Trophoblast cell (in vitro differentiated cells and primary cell): ENCODE data around the gene PTPRM.

ENCODE experiments used
- DNase-seq, 2 donors: peaks; one replicate each; pipeline ENCODE4 v3.0.0-alpha.2; 2016
- H2AFZ ChIP-seq: 2 replicates; pipeline ENCODE4 v1.6.1; 2013; ENCODE audit warnings: low read length, moderate library complexity, mild to moderate bottlenecking; ENCODE audit not compliant: insufficient read depth, poor library complexity
- H2AK5ac ChIP-seq: 2 replicates; pipeline ENCODE4 v1.6.1; 2013; ENCODE audit warnings: mild to moderate bottlenecking, low read length
- H2BK120ac ChIP-seq: 2 replicates; pipeline ENCODE4 v1.6.1; 2013; ENCODE audit warnings: low read length, mild to moderate bottlenecking, moderate library complexity; ENCODE audit not compliant: insufficient read depth, poor library complexity
- H2BK12ac ChIP-seq: 2 replicates; pipeline ENCODE4 v1.6.1; 2013; ENCODE audit warnings: mild to moderate bottlenecking, low read length, moderate library complexity
- H2BK5ac ChIP-seq: 2 replicates; pipeline ENCODE4 v1.6.1; 2013; ENCODE audit warnings: low read length, low read depth, moderate library complexity, mild to moderate bottlenecking; ENCODE audit not compliant: poor library complexity
- H3K14ac ChIP-seq: 2 replicates; pipeline ENCODE4 v1.6.1; 2013; ENCODE audit warnings: mild to moderate bottlenecking, low read length
- H3K18ac ChIP-seq: 2 replicates; pipeline ENCODE4 v1.6.1; 2013; ENCODE audit warnings: mild to moderate bottlenecking, low read length
- H3K23ac ChIP-seq: 2 replicates; pipeline ENCODE4 v1.6.1; 2013; ENCODE audit warnings: low read length
- H3K27ac ChIP-seq: 2 replicates; pipeline ENCODE4 v1.5.1; 2013; ENCODE audit warnings: low read depth, mild to moderate bottlenecking, inconsistent platforms, low read length, moderate library complexity
- H3K27me3 ChIP-seq: 2 replicates; pipeline ENCODE4 v1.6.1; 2013; ENCODE audit warnings: inconsistent platforms, mild to moderate bottlenecking, low read length, moderate library complexity; ENCODE audit not compliant: insufficient read depth
- H3K36me3 ChIP-seq, 2 experiments: 1 replicate in 1 of 2; 2 replicates in 1 of 2; pipeline ENCODE4 v1.6.1; 2013; ENCODE audit warnings: low read length in 2 of 2, mild to moderate bottlenecking in 2 of 2, moderate library complexity in 1 of 2; ENCODE audit not compliant: insufficient read depth in 2 of 2, control insufficient read depth in 1 of 2
- H3K4ac ChIP-seq: 2 replicates; pipeline ENCODE4 v1.6.1; 2013; ENCODE audit warnings: low read depth, mild to moderate bottlenecking, low read length, moderate library complexity
- H3K4me1 ChIP-seq, 2 experiments: 1 replicate in 1 of 2; 2 replicates in 1 of 2; pipeline ENCODE4 v1.6.1; 2013; ENCODE audit warnings: low read length in 2 of 2, mild to moderate bottlenecking in 2 of 2, moderate library complexity in 1 of 2; ENCODE audit not compliant: insufficient read depth in 2 of 2, control insufficient read depth in 1 of 2
- H3K4me2 ChIP-seq: 2 replicates; pipeline ENCODE4 v1.6.1; 2013; ENCODE audit warnings: inconsistent platforms, mild to moderate bottlenecking, low read length, moderate library complexity
- H3K4me3 ChIP-seq: 2 replicates; pipeline ENCODE4 v1.5.1; 2013; ENCODE audit warnings: mild to moderate bottlenecking, low read depth, low read length, inconsistent platforms
- H3K79me1 ChIP-seq: one replicate; pipeline ENCODE4 v1.6.1; 2013; ENCODE audit warnings: low read length
- H3K79me2 ChIP-seq: 2 replicates; pipeline ENCODE4 v1.6.1; 2013; ENCODE audit warnings: low read length, mild to moderate bottlenecking; ENCODE audit not compliant: control insufficient read depth, insufficient read depth, poor library complexity
- H3K9ac ChIP-seq: 2 replicates; pipeline ENCODE4 v1.6.1; 2013; ENCODE audit warnings: mild to moderate bottlenecking, low read length
- H3K9me3 ChIP-seq: 2 replicates; pipeline ENCODE4 v1.6.1; 2013; ENCODE audit warnings: low read depth, mild to moderate bottlenecking, control low read depth, inconsistent platforms, low read length; ENCODE audit not compliant: insufficient read depth
- H4K12ac ChIP-seq: 2 replicates; pipeline ENCODE4 v1.6.1; 2013; ENCODE audit warnings: low read depth, mild to moderate bottlenecking, low read length, moderate library complexity
- H4K8ac ChIP-seq: 2 replicates; pipeline ENCODE4 v1.6.1; 2013; ENCODE audit warnings: low read depth, mild to moderate bottlenecking, low read length, moderate library complexity
- H4K91ac ChIP-seq: one replicate; pipeline ENCODE4 v1.6.1; 2013; ENCODE audit warnings: low read depth, mild to moderate bottlenecking, low read length, moderate library complexity
- WGBS: extraction: QIAGEN DNeasy Blood & Tissue Kit; methylation state at CpG from one replicate; pipeline ENCODE4 v1.1.7; 2013; ENCODE audit warnings: missing lambda C conversion rate; ENCODE audit not compliant: insufficient read length, insufficient coverage; ENCODE audit errors: extremely low coverage; 5-methylcytosine and 5-hydroxymethylcytosine counted together

The PTPRM gene

DNA sequence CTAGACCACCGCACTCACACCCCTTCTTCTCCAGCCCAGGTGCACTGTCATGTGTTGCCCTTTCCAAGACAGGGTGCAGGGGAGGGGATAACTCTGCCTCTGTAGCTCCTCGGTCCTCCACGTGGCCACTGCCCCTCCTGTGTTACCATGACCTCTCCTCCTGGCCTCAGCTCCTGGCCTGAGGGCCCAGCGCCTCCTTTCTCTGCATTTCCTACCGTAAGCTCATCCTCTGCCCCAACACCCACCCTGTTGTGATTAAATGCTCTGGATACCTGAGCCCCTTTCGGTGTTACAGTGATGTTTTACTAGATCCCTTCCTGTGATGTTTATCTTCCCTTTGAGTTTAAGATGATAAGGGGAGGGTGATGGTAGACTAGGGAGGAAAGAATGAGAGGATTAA, 242.3 kb downstream of the PTPRM start:
- H3K27me3 ChIP-seq: no peaks in the 10 kb centered on the region
- H3K4ac ChIP-seq: peak overlapping the region; percentile 7
- no peak overlapping the region for H4K91ac ChIP-seq
- H2AK5ac ChIP-seq: no peak overlapping the region
- no peak overlapping the region for H3K27ac ChIP-seq
- H3K79me2 ChIP-seq: peaks cover 2% of the 10 kb centered on the region
- H4K8ac ChIP-seq: no peak overlapping the region
- H2BK120ac ChIP-seq: no peak overlapping the region
- no peak overlapping the region for H3K9ac ChIP-seq
- peaks cover 0 to 2% of the 10 kb centered on the region in 2 experiments for H3K36me3 ChIP-seq
- H3K9me3 ChIP-seq: no peaks in the 10 kb centered on the region
- H3K23ac ChIP-seq: no peak overlapping the region
- WGBS: no CpG with 5 or more reads among the region's 6 CpGs
- no peak for DNase-seq
- H2BK5ac ChIP-seq: no peak overlapping the region
- H3K4me1 ChIP-seq: peaks cover 11 to 14% of the 10 kb centered on the region in 2 experiments
- H3K18ac ChIP-seq: peak overlapping the region; percentile 66
- H2BK12ac ChIP-seq: no peak overlapping the region
- H4K12ac ChIP-seq: no peak overlapping the region
- H3K4me2 ChIP-seq: no peak overlapping the region
- no peak overlapping the region for H2AFZ ChIP-seq
- H3K4me3 ChIP-seq: no peak overlapping the region
- no peak overlapping the region for H3K14ac ChIP-seq
- H3K79me1 ChIP-seq: no peaks in the 10 kb centered on the region

DNA sequence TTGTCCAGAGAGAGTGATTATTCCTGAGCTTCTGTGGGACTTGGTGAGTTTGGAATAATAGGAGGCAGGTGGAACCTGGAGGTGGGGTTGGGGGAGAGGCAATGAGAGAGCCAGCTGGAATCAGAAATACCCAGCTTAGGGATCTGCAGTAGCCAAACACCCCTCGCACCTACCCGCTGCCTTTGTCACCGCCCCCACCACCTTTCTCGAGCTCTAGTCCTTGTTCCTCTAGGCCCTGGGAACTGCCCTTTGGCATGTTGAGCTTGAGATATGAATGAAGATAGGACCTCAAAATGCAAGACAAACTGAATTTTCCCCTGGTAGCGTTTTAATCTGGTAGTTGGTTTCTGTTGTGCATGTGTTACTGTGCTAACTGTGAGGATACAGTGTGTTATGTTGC, 242.9 kb downstream of the PTPRM start:
- H2BK5ac ChIP-seq: no peak overlapping the region
- no peak overlapping the region for H2AK5ac ChIP-seq
- no peak overlapping the region for H2BK12ac ChIP-seq
- peaks cover 2% of the 10 kb centered on the region for H3K79me2 ChIP-seq
- H3K23ac ChIP-seq: no peak overlapping the region
- H3K4me1 ChIP-seq: peaks cover 11 to 14% of the 10 kb centered on the region in 2 experiments
- H3K4ac ChIP-seq: no peak overlapping the region
- H3K14ac ChIP-seq: no peak overlapping the region
- no peak for DNase-seq
- no peak overlapping the region for H2AFZ ChIP-seq
- no peaks in the 10 kb centered on the region for H3K79me1 ChIP-seq
- H2BK120ac ChIP-seq: no peak overlapping the region
- H4K91ac ChIP-seq: no peak overlapping the region
- no CpG with 5 or more reads among the region's 5 CpGs for WGBS
- H3K18ac ChIP-seq: no peak overlapping the region
- no peaks in the 10 kb centered on the region for H3K27me3 ChIP-seq
- peaks cover 1% of the 10 kb centered on the region for H3K9me3 ChIP-seq
- no peak overlapping the region for H4K8ac ChIP-seq
- no peak overlapping the region for H3K4me2 ChIP-seq
- H3K9ac ChIP-seq: no peak overlapping the region
- H3K4me3 ChIP-seq: no peak overlapping the region
- peaks cover 0 to 2% of the 10 kb centered on the region in 2 experiments for H3K36me3 ChIP-seq
- H3K27ac ChIP-seq: no peak overlapping the region
- H4K12ac ChIP-seq: no peak overlapping the region

DNA sequence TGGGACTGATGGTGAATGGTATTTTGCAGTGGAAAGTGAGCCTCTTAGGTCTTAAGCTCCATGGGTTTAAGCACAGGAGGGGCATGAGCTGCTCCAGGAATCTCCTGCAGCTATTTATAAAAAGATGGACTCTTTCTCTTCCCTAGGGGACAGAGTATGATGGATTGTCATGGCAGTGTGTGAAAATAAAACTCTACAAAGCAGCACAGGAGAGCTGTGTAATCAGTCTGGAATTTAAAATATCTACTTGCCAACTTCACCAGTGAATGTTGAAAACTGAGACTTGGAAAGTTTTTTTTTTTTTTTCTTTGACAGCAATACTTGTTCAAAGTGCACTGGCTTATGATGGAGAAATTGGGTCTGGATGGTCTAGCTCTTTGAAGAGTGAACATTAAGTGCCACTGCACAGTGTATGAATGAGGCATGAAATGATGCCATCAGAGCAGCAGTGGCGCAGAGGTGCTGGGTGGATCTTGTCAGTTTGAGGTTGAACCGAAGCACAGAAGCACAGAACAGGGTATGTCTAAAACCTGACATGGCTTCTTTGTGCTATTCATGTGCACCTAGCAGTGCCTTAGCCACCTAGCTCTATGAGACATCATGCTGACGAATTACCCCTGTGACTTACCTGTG, 245.4 kb downstream of the PTPRM start:
- Histone ChIP-seq H2AK5ac (no peak overlapping the region), H2BK5ac (no peak overlapping the region), H2BK12ac (no peak overlapping the region), H3K4me3 (no peak overlapping the region), H3K27ac (peak overlapping the region; percentile 66), H3K23ac (no peak overlapping the region), H4K91ac (no peak overlapping the region), H3K36me3 (peaks cover 0 to 2% of the 10 kb centered on the region in 2 experiments), H2BK120ac (no peak overlapping the region), H3K9me3 (peaks cover 4% of the 10 kb centered on the region), H4K8ac (no peak overlapping the region), H3K27me3 (no peaks in the 10 kb centered on the region), H3K79me1 (no peaks in the 10 kb centered on the region), H3K79me2 (peaks cover 2% of the 10 kb centered on the region), H3K4ac (no peak overlapping the region), H3K4me1 (peaks cover 11 to 14% of the 10 kb centered on the region in 2 experiments), H2AFZ (no peak overlapping the region), H3K18ac (no peak overlapping the region), H3K14ac (no peak overlapping the region), H4K12ac (no peak overlapping the region), H3K9ac (no peak overlapping the region), H3K4me2 (no peak overlapping the region)
- peak in 1 of 2 donors; percentile 54 for DNase-seq
- WGBS: no CpG with 5 or more reads among the region's 3 CpGs

- no peak overlapping the region for H2BK12ac ChIP-seq
Observed at GRCh38 chr18:7813131-7813530, 246.0 kb downstream of the PTPRM start.

More at GRCh38 chr18:7813131-7813530, 246.0 kb downstream of the PTPRM start:
- no peak for DNase-seq
- H2AK5ac ChIP-seq: no peak overlapping the region
- H4K8ac ChIP-seq: no peak overlapping the region
- H4K91ac ChIP-seq: no peak overlapping the region
- H3K4ac ChIP-seq: no peak overlapping the region
- no peak overlapping the region for H3K4me2 ChIP-seq
- H3K23ac ChIP-seq: no peak overlapping the region
- H3K79me1 ChIP-seq: no peaks in the 10 kb centered on the region
- no peak overlapping the region for H2BK5ac ChIP-seq
- peaks cover 2% of the 10 kb centered on the region for H3K79me2 ChIP-seq
- H4K12ac ChIP-seq: no peak overlapping the region
- H2BK120ac ChIP-seq: no peak overlapping the region
- H2AFZ ChIP-seq: no peak overlapping the region
- H3K36me3 ChIP-seq: peaks cover 0 to 2% of the 10 kb centered on the region in 2 experiments
- H3K9me3 ChIP-seq: peaks cover 4% of the 10 kb centered on the region
- no peak overlapping the region for H3K18ac ChIP-seq
- H3K27me3 ChIP-seq: no peaks in the 10 kb centered on the region
- peak overlapping the region; percentile 0 for H3K27ac ChIP-seq
- H3K4me1 ChIP-seq: peaks cover 11 to 14% of the 10 kb centered on the region in 2 experiments
- WGBS: no CpG with 5 or more reads among the region's 5 CpGs
- H3K14ac ChIP-seq: no peak overlapping the region
- no peak overlapping the region for H3K9ac ChIP-seq
- no peak overlapping the region for H3K4me3 ChIP-seq
